SIG-M5 treated with dmso at 0.1 percent for 504 hours (cell line): ENCODE results near the gene IL2RG.
A peak's percentile ranks its signal among the peaks of the same experiment; 100 is the strongest.

Experiments
- DNase-seq: peaks from one replicate; lab custom pipeline; 2025; ENCODE audit not compliant: unreplicated experiment; lab: John Stamatoyannopoulos, UW

IL2RG gene

GRCh38 chrX:71109051-71109450 is 2.3 kb downstream of the IL2RG start:
- no peak for DNase-seq

- peak; percentile 26 for DNase-seq
These were observed 3.5 kb downstream of the IL2RG start for GRCh38 chrX:71107762-71108360.

GRCh38 chrX:71107245-71107644 is 4.1 kb downstream of the IL2RG start:
- DNase-seq: no peak

GRCh38 chrX:71106427-71106826 is 5.0 kb downstream of the IL2RG start, which contains the start of gene CXorf65:
Gene CXorf65 (minus strand): TSS chrX:71106740. CDS start chrX:71106556, 184 bp downstream.
- peak; percentile 24 for DNase-seq

- DNase-seq: no peak
These were observed 5.7 kb downstream of the IL2RG start for GRCh38 chrX:71105628-71106027.

- DNase-seq: peak; percentile 38
These were observed 8.0 kb downstream of the IL2RG start for GRCh38 chrX:71103110-71103983.

GRCh38 chrX:71102292-71102691 is 9.1 kb downstream of the IL2RG start:
- DNase-seq: no peak

- DNase-seq: no peak
These were observed 10.5 kb downstream of the IL2RG start for GRCh38 chrX:71100581-71101505.

GRCh38 chrX:71099736-71100135 is 11.6 kb downstream of the IL2RG start:
- DNase-seq: no peak

- no peak for DNase-seq
These were observed 12.3 kb downstream of the IL2RG start for GRCh38 chrX:71098951-71099506.

- peak; percentile 57 for DNase-seq
These were observed 13.1 kb downstream of the IL2RG start for GRCh38 chrX:71098302-71098701.

- DNase-seq: no peak
These were observed 14.7 kb downstream of the IL2RG start for GRCh38 chrX:71096760-71097032.

- DNase-seq: peak; percentile 61
These were observed 15.2 kb downstream of the IL2RG start for GRCh38 chrX:71095981-71096759.

GRCh38 chrX:71095555-71095980 is 15.8 kb downstream of the IL2RG start, which contains the start of gene FOXO4:
Gene FOXO4 (plus strand): TSS chrX:71095851. CDS start chrX:71096529, 678 bp downstream.
- DNase-seq: peak; percentile 75

GRCh38 chrX:71095033-71095432 is 16.3 kb downstream of the IL2RG start:
- no peak for DNase-seq

GRCh38 chrX:71091263-71091662 is 20.1 kb downstream of the IL2RG start:
- DNase-seq: no peak

GRCh38 chrX:71085900-71086299 is 25.5 kb downstream of the IL2RG start:
- no peak for DNase-seq

GRCh38 chrX:71082822-71083221 is 28.6 kb downstream of the IL2RG start:
- DNase-seq: no peak

- no peak for DNase-seq
These were observed 29.2 kb downstream of the IL2RG start for GRCh38 chrX:71082124-71082647.
